HUES64 (cell line): Measurements from ENCODE around the gene DRC7.
"Not testable (repeated sequence)": the region's sequence is repeated elsewhere in the genome, so short reads cannot be mapped to it uniquely, and the experiment has no call there.

ENCODE experiments used
- H3K27ac ChIP-seq: 2 replicates; pipeline ENCODE4 v1.7.0; 2013; ENCODE audit warnings: low read depth, low read length, inconsistent platforms
- H3K27me3 ChIP-seq: 2 replicates; pipeline ENCODE4 v1.6.1; 2013; ENCODE audit warnings: mild to moderate bottlenecking, low read length; ENCODE audit not compliant: insufficient read depth
- H3K36me3 ChIP-seq: 2 replicates; pipeline ENCODE4 v1.6.1; 2013; ENCODE audit warnings: mild to moderate bottlenecking, low read length; ENCODE audit not compliant: insufficient read depth
- H3K4me1 ChIP-seq: 2 replicates; pipeline ENCODE4 v1.6.1; 2013; ENCODE audit warnings: mild to moderate bottlenecking, low read length, moderate library complexity; ENCODE audit not compliant: insufficient read depth
- H3K4me3 ChIP-seq: 2 replicates; pipeline ENCODE4 v1.5.1; 2013; ENCODE audit warnings: mild to moderate bottlenecking, low read length, moderate library complexity
- H3K9ac ChIP-seq: 2 replicates; pipeline ENCODE4 v1.6.1; 2013; ENCODE audit warnings: mild to moderate bottlenecking, low read depth, low read length
- H3K9me3 ChIP-seq: 2 replicates; pipeline ENCODE4 v1.6.1; 2013; ENCODE audit warnings: low read depth, low read length; ENCODE audit not compliant: insufficient read depth
- WGBS: fragments of 150-250, 120-280 bp; methylation state at CpG from one replicate; pipeline ENCODE4 v1.1.7; 2013; ENCODE audit warnings: missing lambda C conversion rate; 5-methylcytosine and 5-hydroxymethylcytosine counted together

The DRC7 gene

GRCh38 chr16:57669476-57670162 lies 25.0 kb upstream of the DRC7 start:
- H3K27me3 ChIP-seq, result no peaks in the 10 kb centered on the region
- H3K36me3 ChIP-seq, result no peaks in the 10 kb centered on the region
- 93% methylated on average over 12 of the region's 12 CpGs for WGBS
- H3K4me1 ChIP-seq, result no peaks in the 10 kb centered on the region
- H3K9me3 ChIP-seq, result no peaks in the 10 kb centered on the region
- H3K4me3 ChIP-seq, result no peak overlapping the region
- no peak overlapping the region for H3K27ac ChIP-seq
- no peak overlapping the region for H3K9ac ChIP-seq

- Histone ChIP-seq H3K9ac (no peak overlapping the region), H3K27ac (no peak overlapping the region), H3K4me3 (no peak overlapping the region), H3K27me3 (no peaks in the 10 kb centered on the region), H3K9me3 (no peaks in the 10 kb centered on the region), H3K4me1 (no peaks in the 10 kb centered on the region), H3K36me3 (no peaks in the 10 kb centered on the region)
- 78% methylated on average over 4 of the region's 4 CpGs for WGBS
Measured at GRCh38 chr16:57670196-57670595, 24.4 kb upstream of the DRC7 start.

GRCh38 chr16:57671451-57671850 lies 23.2 kb upstream of the DRC7 start:
- peaks cover 11% of the 10 kb centered on the region for H3K4me1 ChIP-seq
- not testable (repeated sequence) for H3K9ac ChIP-seq

GRCh38 chr16:57672416-57672815 lies 22.2 kb upstream of the DRC7 start:
- peaks cover 17% of the 10 kb centered on the region for H3K4me1 ChIP-seq
- H3K27me3 ChIP-seq, result no peaks in the 10 kb centered on the region
- 90% methylated on average over 3 of the region's 3 CpGs for WGBS
- H3K36me3 ChIP-seq, result no peaks in the 10 kb centered on the region
- no peak overlapping the region for H3K9ac ChIP-seq
- H3K4me3 ChIP-seq, result no peak overlapping the region
- H3K27ac ChIP-seq, result no peak overlapping the region
- H3K9me3 ChIP-seq, result no peaks in the 10 kb centered on the region

More at GRCh38 chr16:57671451-57671850, 23.2 kb upstream of the DRC7 start:
- not testable (repeated sequence) for H3K4me3 ChIP-seq, H3K36me3 ChIP-seq, H3K27me3 ChIP-seq, H3K9me3 ChIP-seq, H3K27ac ChIP-seq
- WGBS, result 86% methylated on average over 7 of the region's 7 CpGs

- no peak overlapping the region for H3K9ac ChIP-seq
- H3K36me3 ChIP-seq, result no peaks in the 10 kb centered on the region
- H3K4me3 ChIP-seq, result no peak overlapping the region
- H3K27ac ChIP-seq, result no peak overlapping the region
- no peaks in the 10 kb centered on the region for H3K27me3 ChIP-seq
- WGBS, result 90% methylated on average over 1 of the region's 2 CpGs
- H3K9me3 ChIP-seq, result no peaks in the 10 kb centered on the region
- H3K4me1 ChIP-seq, result peaks cover 17% of the 10 kb centered on the region
Measured at GRCh38 chr16:57672824-57673223, 21.8 kb upstream of the DRC7 start.

GRCh38 chr16:57675741-57676551 lies 18.7 kb upstream of the DRC7 start:
- peaks cover 21% of the 10 kb centered on the region for H3K4me1 ChIP-seq
- no peaks in the 10 kb centered on the region for H3K36me3 ChIP-seq
- no peaks in the 10 kb centered on the region for H3K27me3 ChIP-seq
- peak overlapping the region; percentile 4; the same call in 1 of the 2 replicates for H3K4me3 ChIP-seq
- peak overlapping the region; percentile 36 for H3K27ac ChIP-seq
- H3K9ac ChIP-seq, result no peak overlapping the region
- no peaks in the 10 kb centered on the region for H3K9me3 ChIP-seq
- 37% methylated on average over 12 of the region's 12 CpGs for whole genome bisulfite sequencing

GRCh38 chr16:57676553-57677085 lies 18.0 kb upstream of the DRC7 start:
- 88% methylated on average over 3 of the region's 4 CpGs for WGBS
- H3K4me3 ChIP-seq, result 0 out of 2 replicates have a peak overlapping the region, but pooled peaks have one; percentile 4
- H3K27ac ChIP-seq, result peak overlapping the region; percentile 36
- H3K9ac ChIP-seq, result no peak overlapping the region
- peaks cover 21% of the 10 kb centered on the region for H3K4me1 ChIP-seq
- no peaks in the 10 kb centered on the region for H3K9me3 ChIP-seq
- no peaks in the 10 kb centered on the region for H3K27me3 ChIP-seq
- no peaks in the 10 kb centered on the region for H3K36me3 ChIP-seq

- WGBS, result 77% methylated on average over 14 of the region's 14 CpGs
- Histone ChIP-seq H3K4me1 (peaks cover 21% of the 10 kb centered on the region), H3K9me3 (no peaks in the 10 kb centered on the region), H3K36me3 (no peaks in the 10 kb centered on the region), H3K27me3 (no peaks in the 10 kb centered on the region), H3K4me3 (no peak overlapping the region), H3K27ac (no peak overlapping the region), H3K9ac (no peak overlapping the region)
Measured at GRCh38 chr16:57677622-57678369, 16.8 kb upstream of the DRC7 start.

GRCh38 chr16:57679016-57679415 lies 15.6 kb upstream of the DRC7 start:
- Histone ChIP-seq H3K27me3 (no peaks in the 10 kb centered on the region), H3K4me1 (peaks cover 21% of the 10 kb centered on the region), H3K36me3 (no peaks in the 10 kb centered on the region), H3K9me3 (no peaks in the 10 kb centered on the region), H3K9ac (no peak overlapping the region), H3K27ac (no peak overlapping the region), H3K4me3 (no peak overlapping the region)
- WGBS, result 94% methylated on average over 12 of the region's 12 CpGs

GRCh38 chr16:57679767-57680482 lies 14.7 kb upstream of the DRC7 start:
- Histone ChIP-seq H3K4me3 (no peak overlapping the region), H3K9me3 (no peaks in the 10 kb centered on the region), H3K9ac (no peak overlapping the region), H3K27me3 (no peaks in the 10 kb centered on the region), H3K4me1 (peaks cover 21% of the 10 kb centered on the region), H3K27ac (no peak overlapping the region), H3K36me3 (no peaks in the 10 kb centered on the region)
- WGBS, result 79% methylated on average over 5 of the region's 7 CpGs
